PC-3 (cell line): ENCODE results near the gene SELENOS. TPM values are rescaled to one million over a fixed set of nuclear protein-coding genes. Genes with fewer than 3 reads are reported as not detected.
"Not testable (repeated sequence)": the region's sequence is repeated elsewhere in the genome, so short reads cannot be mapped to it uniquely, and the experiment has no call there.

Experiments
- ATAC-seq: fragments of 200-7000 bp; cut with Tn5 transposase; 2 replicates; pipeline ENCODE4 v1.9.1; 2020; ENCODE audit warnings: mild to moderate bottlenecking, moderate library complexity
- BruUV-seq: library from RNA; stranded (reverse); fragments of 400-500 nt; replicated peaks from 2 replicates; lab custom pipeline; 2021; lab: Mats Ljungman, UMichigan
- CTCF ChIA-PET: fragments of 300-600 bp; sonication (Branson Sonifier 250); formaldehyde crosslinking; loops from one replicate; lab custom pipeline; 2022; ENCODE audit warnings: antibody characterized with exemption; lab: Charles Lee
- POLR2A ChIA-PET: fragments of 300-600 bp; sonication (Branson Sonifier 250); formaldehyde crosslinking; loops from one replicate; lab custom pipeline; 2022; ENCODE audit warnings: antibody characterized with exemption; ENCODE audit not compliant: unreplicated experiment; lab: Charles Lee
- DNase-seq: peaks from one replicate; pipeline ENCODE4 v3.0.0-alpha.2; 2015
- H2AFZ ChIP-seq: fragments of 300-600 bp; sonication (generic); 2 replicates; pipeline ENCODE4 v1.6.0; 2016; ENCODE audit warnings: antibody characterized with exemption, low read length
- H3F3A ChIP-seq: fragments of 300-600 bp; sonication (generic); one replicate; pipeline ENCODE4 v1.6.0; 2017; ENCODE audit warnings: antibody characterized with exemption, low read length, control low read depth, mild to moderate bottlenecking; ENCODE audit not compliant: unreplicated experiment
- H3K27ac ChIP-seq: fragments of 300-600 bp; sonication (generic); 2 replicates; pipeline ENCODE4 v1.5.1; 2016; ENCODE audit warnings: mild to moderate bottlenecking, low read length
- H3K27me3 ChIP-seq: fragments of 300-600 bp; sonication (generic); 2 replicates; pipeline ENCODE4 v1.6.1; 2016; ENCODE audit warnings: low read length, mixed read lengths
- H3K36me3 ChIP-seq: fragments of 300-600 bp; sonication (generic); 2 replicates; pipeline ENCODE4 v1.6.1; 2016; ENCODE audit warnings: low read depth, mixed run types, low read length, mixed read lengths
- H3K4me1 ChIP-seq: fragments of 300-600 bp; sonication (generic); 2 replicates; pipeline ENCODE4 v1.5.1; 2016; ENCODE audit warnings: low read length; ENCODE audit not compliant: insufficient read depth
- H3K4me2 ChIP-seq: fragments of 300-600 bp; sonication (generic); 2 replicates; pipeline ENCODE4 v1.6.0; 2016; ENCODE audit warnings: low read length
- H3K4me3 ChIP-seq: fragments of 300-600 bp; sonication (generic); 2 replicates; pipeline ENCODE4 v1.5.1; 2016; ENCODE audit warnings: mild to moderate bottlenecking, low read length, mixed read lengths
- H3K79me2 ChIP-seq: fragments of 300-600 bp; sonication (generic); 2 replicates; pipeline ENCODE4 v1.6.1; 2017; ENCODE audit warnings: low read length, mixed read lengths
- H3K9ac ChIP-seq: fragments of 300-600 bp; sonication (generic); 2 replicates; pipeline ENCODE4 v1.6.0; 2016; ENCODE audit warnings: mild to moderate bottlenecking, low read length
- H3K9me2 ChIP-seq: fragments of 300-600 bp; sonication (generic); replicated peaks from 2 replicates; pipeline ENCODE4 v1.6.1; 2016; ENCODE audit warnings: mixed run types, low read length, mixed read lengths
- H3K9me3 ChIP-seq: fragments of 300-600 bp; sonication (generic); 2 replicates; pipeline ENCODE4 v1.6.1; 2016; ENCODE audit warnings: low read length, mixed read lengths
- H4K20me1 ChIP-seq: fragments of 300-600 bp; sonication (generic); 2 replicates; pipeline ENCODE4 v1.6.1; 2016; ENCODE audit warnings: low read length, mixed read lengths
- EZH2 ChIP-seq: fragments of 300-600 bp; sonication (generic); IDR thresholded peaks from one replicate; pipeline ENCODE4 v1.6.1; 2017; ENCODE audit warnings: antibody characterized with exemption, mild to moderate bottlenecking, low read length; ENCODE audit not compliant: unreplicated experiment
- EZH2phosphoT487 ChIP-seq: fragments of 300-600 bp; sonication (generic); IDR thresholded peaks from 2 replicates; pipeline ENCODE4 v1.6.1; 2018; ENCODE audit warnings: mild to moderate bottlenecking, antibody characterized with exemption, low read length, borderline replicate concordance
- intact Hi-C: fragments of 100-400 bp; cut with micrococcal nuclease; formaldehyde crosslinking; loops from 2 replicates; pipeline ENCODE4 v1.9.0; 2023
- total RNA-seq: library from RNA; depleted of rRNA; stranded (reverse); fragments of >200 nt; gene quantifications from 2 replicates; pipeline ENCODE4 v1.2.3, GENCODE V29; 2014
- TF ChIP-seq, protein P1 (sequence below): fragments of 300-600 bp; sonication (generic); conservative IDR thresholded peaks from 2 replicates; pipeline ENCODE4 v1.5.1; 2017; ENCODE audit warnings: antibody characterized with exemption, low read depth, mild to moderate bottlenecking, low read length

Gene SELENOS
- total RNA-seq, 1 experiment from 2014 or later = 40.1 TPM

GRCh38 chr15:101293122-101293521 is 15.8 kb upstream of the SELENOS start:
- DNase-seq = peak; percentile 16
- peaks cover 4% of the 10 kb centered on the region for H3F3A ChIP-seq
- no peaks in the 10 kb centered on the region for H3K27me3 ChIP-seq
- CTCF ChIA-PET = no interaction called here
- H3K4me1 ChIP-seq = peaks cover 32% of the 10 kb centered on the region
- H3K79me2 ChIP-seq = peaks cover 66% of the 10 kb centered on the region
- H3K9me2 ChIP-seq = no peaks in the 10 kb centered on the region
- peaks cover 24% of the 10 kb centered on the region for H3K36me3 ChIP-seq
- H3K4me3 ChIP-seq = peak overlapping the region; percentile 100
- H2AFZ ChIP-seq = no peak overlapping the region
- peak overlapping the region; percentile 81 for H3K4me2 ChIP-seq
- intact Hi-C loops = loop anchor here (10.0 kb wide), 1 partner anchor 282 kb away; no protein-coding TSS in a partner anchor
- no peak for TF ChIP-seq EZH2phosphoT487
- no peak for TF ChIP-seq EZH2
- H4K20me1 ChIP-seq = peaks cover 48% of the 10 kb centered on the region
- H3K27ac ChIP-seq = no peak overlapping the region
- H3K9ac ChIP-seq = peak overlapping the region; percentile 98
- H3K9me3 ChIP-seq = no peaks in the 10 kb centered on the region
- ATAC-seq = no peak
- POLR2A ChIA-PET = no interaction called here
- BruUV-seq = no TSS peak

GRCh38 chr15:101288905-101289513 is 11.7 kb upstream of the SELENOS start:
- Histone ChIP-seq H3F3A (no peaks in the 10 kb centered on the region), H3K9me2 (no peaks in the 10 kb centered on the region), H3K4me3 (no peak overlapping the region), H3K4me2 (no peak overlapping the region), H3K27me3 (no peaks in the 10 kb centered on the region), H3K36me3 (peaks cover 57% of the 10 kb centered on the region), H4K20me1 (peaks cover 49% of the 10 kb centered on the region), H3K4me1 (0 out of 2 replicates have a peak, but pooled peaks cover 10% of the 10 kb centered on the region), H3K27ac (no peak overlapping the region), H3K9me3 (no peaks in the 10 kb centered on the region), H3K79me2 (peaks cover 64% of the 10 kb centered on the region), H3K9ac (no peak overlapping the region), H2AFZ (no peak overlapping the region)
- no TSS peak for BruUV-seq
- intact Hi-C loops = loop anchor here (1.0 kb wide), 1 partner anchor 352 kb away; no protein-coding TSS in a partner anchor
- TF ChIP-seq EZH2 = no peak
- TF ChIP-seq, protein P1, sequence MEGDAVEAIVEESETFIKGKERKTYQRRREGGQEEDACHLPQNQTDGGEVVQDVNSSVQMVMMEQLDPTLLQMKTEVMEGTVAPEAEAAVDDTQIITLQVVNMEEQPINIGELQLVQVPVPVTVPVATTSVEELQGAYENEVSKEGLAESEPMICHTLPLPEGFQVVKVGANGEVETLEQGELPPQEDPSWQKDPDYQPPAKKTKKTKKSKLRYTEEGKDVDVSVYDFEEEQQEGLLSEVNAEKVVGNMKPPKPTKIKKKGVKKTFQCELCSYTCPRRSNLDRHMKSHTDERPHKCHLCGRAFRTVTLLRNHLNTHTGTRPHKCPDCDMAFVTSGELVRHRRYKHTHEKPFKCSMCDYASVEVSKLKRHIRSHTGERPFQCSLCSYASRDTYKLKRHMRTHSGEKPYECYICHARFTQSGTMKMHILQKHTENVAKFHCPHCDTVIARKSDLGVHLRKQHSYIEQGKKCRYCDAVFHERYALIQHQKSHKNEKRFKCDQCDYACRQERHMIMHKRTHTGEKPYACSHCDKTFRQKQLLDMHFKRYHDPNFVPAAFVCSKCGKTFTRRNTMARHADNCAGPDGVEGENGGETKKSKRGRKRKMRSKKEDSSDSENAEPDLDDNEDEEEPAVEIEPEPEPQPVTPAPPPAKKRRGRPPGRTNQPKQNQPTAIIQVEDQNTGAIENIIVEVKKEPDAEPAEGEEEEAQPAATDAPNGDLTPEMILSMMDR = peak; percentile 86
- CTCF ChIA-PET = interaction anchor here (0.7 kb wide), 1 partner anchor 275 kb away, joined by 3 read pairs; no protein-coding TSS in a partner anchor
- POLR2A ChIA-PET = no interaction called here
- peak; percentile 33 for ATAC-seq
- peak; percentile 68 for DNase-seq

DNA sequence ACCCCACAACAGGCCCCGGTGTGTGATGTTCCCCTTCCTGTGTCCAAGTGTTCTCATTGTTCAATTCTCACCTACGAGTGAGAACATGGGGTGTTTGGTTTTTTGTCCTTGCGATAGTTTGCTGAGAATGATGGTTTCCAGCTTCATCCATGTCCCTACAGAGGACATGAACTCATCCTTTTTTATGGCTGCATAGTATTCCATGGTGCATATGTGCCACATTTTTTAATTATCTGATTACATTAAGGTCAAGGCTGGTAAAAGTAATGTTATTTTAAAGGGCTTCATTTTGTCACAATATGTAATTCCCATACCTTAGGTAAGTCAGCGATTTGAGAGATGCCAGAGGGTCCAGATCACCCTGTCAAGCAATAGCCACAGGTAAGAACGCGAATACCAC is 10.1 kb upstream of the SELENOS start:
- H3K27ac ChIP-seq, H3K9me2 ChIP-seq, H3K27me3 ChIP-seq, H3K9ac ChIP-seq, H3K4me1 ChIP-seq, H3K4me3 ChIP-seq, POLR2A ChIA-PET, H3K9me3 ChIP-seq, intact Hi-C loops, H2AFZ ChIP-seq, ATAC-seq, H3K4me2 ChIP-seq, H3F3A ChIP-seq, DNase-seq, BruUV-seq, CTCF ChIA-PET: not testable (repeated sequence)
- Histone ChIP-seq H4K20me1 (peaks cover 32% of the 10 kb centered on the region), H3K36me3 (peaks cover 67% of the 10 kb centered on the region), H3K79me2 (peaks cover 47% of the 10 kb centered on the region)
